HCT116 (cell line): Measurements from ENCODE around the gene PLD1. TPM values are rescaled to one million over a fixed set of nuclear protein-coding genes. Genes with fewer than 3 reads are reported as not detected.

Experiments
- ATAC-seq: fragments of 200-7000 bp; cut with Tn5 transposase; 2 replicates; pipeline ENCODE4 v1.9.1; 2020; ENCODE audit warnings: mild to moderate bottlenecking, moderate library complexity
- BruUV-seq: library from RNA; stranded (reverse); fragments of 400-500 nt; replicated peaks from 2 replicates; lab custom pipeline; 2021; lab: Mats Ljungman, UMichigan
- CTCF ChIA-PET: fragments of 300-600 bp; sonication (Branson Sonifier 250); formaldehyde crosslinking; loops from one replicate; lab custom pipeline; 2021; ENCODE audit warnings: antibody characterized with exemption; lab: Charles Lee
- POLR2A ChIA-PET: fragments of 300-600, 350-600 bp; sonication (Branson Sonifier 250); formaldehyde crosslinking; loops from one replicate; lab custom pipeline; 2021; ENCODE audit warnings: antibody characterized with exemption; lab: Charles Lee
- RAD21 ChIA-PET, 2 experiments: fragments of 300-600 bp; sonication (Branson Sonifier 250); formaldehyde crosslinking; loops; one replicate each; lab custom pipeline; 2023; ENCODE audit warnings: low total read pairs in 2 of 2; ENCODE audit not compliant: uncharacterized antibody in 2 of 2, unreplicated experiment in 2 of 2, low non-redundant PET in 1 of 2; lab: Charles Lee
- DNase-seq: peaks from one replicate; pipeline ENCODE4 v3.0.0-alpha.2; 2010; ENCODE audit warnings: low read depth, low spot score
- H2AFZ ChIP-seq: fragments of 200-600 bp; shearing (Covaris generic), sonication (generic); 2 replicates; pipeline ENCODE4 v1.6.1; 2017; ENCODE audit warnings: low read depth, mixed run types, mixed read lengths, antibody characterized with exemption, low read length; ENCODE audit not compliant: poor library complexity, severe bottlenecking
- H3K27ac ChIP-seq: 2 replicates; pipeline ENCODE4 v1.5.1; 2012; ENCODE audit warnings: low read depth, low read length
- H3K27me3 ChIP-seq: fragments of 200-600 bp; sonication (generic); 2 replicates; pipeline ENCODE4 v1.6.1; 2016; ENCODE audit warnings: mixed run types, low read length, mixed read lengths; ENCODE audit not compliant: insufficient read depth
- H3K36me3 ChIP-seq, 2 experiments: fragments of 200-500 bp in 1 of 2; fragments of 200-600 bp in 1 of 2; sonication (Bioruptor generic) in 1 of 2; sonication (generic) in 1 of 2; 2 replicates each; pipeline versions ENCODE4 v1.5.1 to v1.6.1; 2014 to 2016; ENCODE audit warnings: low read length in 2 of 2, inconsistent platforms in 1 of 2, mixed read lengths in 1 of 2, mixed run types in 1 of 2; ENCODE audit not compliant: insufficient read depth in 2 of 2, control insufficient read depth in 1 of 2
- H3K4me1 ChIP-seq, 2 experiments: fragments of 200-600 bp in 1 of 2; sonication (generic) in 1 of 2; 2 replicates each; pipeline versions ENCODE4 v1.5.1 to v1.6.1; 2012 to 2017; ENCODE audit warnings: low read length in 2 of 2, inconsistent platforms in 1 of 2, mild to moderate bottlenecking in 1 of 2, mixed read lengths in 1 of 2, mixed run types in 1 of 2, moderate library complexity in 1 of 2; ENCODE audit not compliant: insufficient read depth in 2 of 2, control insufficient read depth in 1 of 2
- H3K4me2 ChIP-seq: fragments of 200-600 bp; sonication (generic); 2 replicates; pipeline ENCODE4 v1.6.1; 2017; ENCODE audit warnings: mixed run types, low read length, mixed read lengths
- H3K4me3 ChIP-seq, 2 experiments: fragments of 200-600 bp in 1 of 2; sonication (generic) in 1 of 2; replicated peaks in 1 of 2; 2 replicates each; pipeline ENCODE4 v1.5.1; 2011 to 2016; ENCODE audit warnings: low read length in 2 of 2, control low read depth in 1 of 2, low read depth in 1 of 2, mild to moderate bottlenecking in 1 of 2, mixed read lengths in 1 of 2, mixed run types in 1 of 2
- H3K79me2 ChIP-seq: fragments of 200-600 bp; sonication (generic); 2 replicates; pipeline ENCODE4 v1.6.1; 2017; ENCODE audit warnings: mild to moderate bottlenecking, mixed run types, low read length, moderate library complexity, mixed read lengths; ENCODE audit not compliant: insufficient read depth
- H3K9ac ChIP-seq: fragments of 200-600 bp; sonication (generic); 2 replicates; pipeline ENCODE4 v1.6.1; 2016; ENCODE audit warnings: low read length, mixed read lengths
- H3K9me2 ChIP-seq: fragments of 200-600 bp; sonication (generic), shearing (Covaris generic); 2 replicates; pipeline ENCODE4 v1.6.1; 2017; ENCODE audit warnings: mixed run types, mild to moderate bottlenecking, moderate library complexity; ENCODE audit not compliant: insufficient read depth
- H3K9me3 ChIP-seq, 2 experiments: fragments of 200-500 bp in 1 of 2; fragments of 200-600 bp in 1 of 2; sonication (Bioruptor generic) in 1 of 2; sonication (generic) in 1 of 2; 2 replicates each; pipeline ENCODE4 v1.6.1; 2014 to 2017; ENCODE audit warnings: low read length in 2 of 2, mixed read lengths in 2 of 2, inconsistent platforms in 1 of 2, low read depth in 1 of 2, mild to moderate bottlenecking in 1 of 2, mixed run types in 1 of 2, moderate library complexity in 1 of 2; ENCODE audit not compliant: control insufficient read depth in 1 of 2, insufficient read depth in 1 of 2
- H4K20me1 ChIP-seq: fragments of 200-600 bp; sonication (generic), shearing (Covaris generic); 2 replicates; pipeline ENCODE4 v1.6.1; 2017; ENCODE audit warnings: mixed run types, mild to moderate bottlenecking, moderate library complexity; ENCODE audit not compliant: insufficient read depth
- CTCF ChIP-seq, 3 experiments: fragments of 200-600 bp in 1 of 3; sonication (generic) in 1 of 3; IDR thresholded peaks in 2 of 3; conservative IDR thresholded peaks in 1 of 3; 2 replicates each; pipeline ENCODE4 v1.5.1; 2012 to 2017; ENCODE audit warnings: low read depth in 2 of 3, low read length in 2 of 3, antibody characterized with exemption in 1 of 3, borderline replicate concordance in 1 of 3, control low read depth in 1 of 3, mild to moderate bottlenecking in 1 of 3, mixed read lengths in 1 of 3, mixed run types in 1 of 3, moderate library complexity in 1 of 3; ENCODE audit not compliant: insufficient read depth in 1 of 3
- JUND ChIP-seq: IDR thresholded peaks from 2 replicates; pipeline ENCODE4 v1.6.1; 2012
- RAD21 ChIP-seq: IDR thresholded peaks from 2 replicates; pipeline ENCODE4 v1.6.1; 2012; ENCODE audit warnings: low read depth, mild to moderate bottlenecking
- REST ChIP-seq: IDR thresholded peaks from 2 replicates; pipeline ENCODE4 v1.6.1; 2012; ENCODE audit warnings: low read depth
- YY1 ChIP-seq: IDR thresholded peaks from 2 replicates; pipeline ENCODE4 v1.6.1; 2011; ENCODE audit warnings: low read length, low read depth, moderate library complexity, mild to moderate bottlenecking; ENCODE audit not compliant: insufficient replicate concordance; ENCODE audit errors: extremely low read depth
- ZNF274 ChIP-seq: fragments of 200-500 bp; sonication (Bioruptor generic); IDR thresholded peaks from 2 replicates; pipeline ENCODE4 v1.6.1; 2014; ENCODE audit warnings: mild to moderate bottlenecking, low read depth, low read length, inconsistent platforms
- intact Hi-C: fragments of 100-400 bp; cut with micrococcal nuclease; formaldehyde crosslinking; loops from 2 replicates; pipeline ENCODE4 v1.10.0; 2022
- total RNA-seq: library from RNA; stranded (reverse); gene quantifications from one replicate; pipeline ENCODE4 v1.2.1, GENCODE V29; 2021; ENCODE audit not compliant: unreplicated experiment

Gene PLD1
- total RNA-seq, 1 experiment from 2014 or later = 8.4 TPM

DNA sequence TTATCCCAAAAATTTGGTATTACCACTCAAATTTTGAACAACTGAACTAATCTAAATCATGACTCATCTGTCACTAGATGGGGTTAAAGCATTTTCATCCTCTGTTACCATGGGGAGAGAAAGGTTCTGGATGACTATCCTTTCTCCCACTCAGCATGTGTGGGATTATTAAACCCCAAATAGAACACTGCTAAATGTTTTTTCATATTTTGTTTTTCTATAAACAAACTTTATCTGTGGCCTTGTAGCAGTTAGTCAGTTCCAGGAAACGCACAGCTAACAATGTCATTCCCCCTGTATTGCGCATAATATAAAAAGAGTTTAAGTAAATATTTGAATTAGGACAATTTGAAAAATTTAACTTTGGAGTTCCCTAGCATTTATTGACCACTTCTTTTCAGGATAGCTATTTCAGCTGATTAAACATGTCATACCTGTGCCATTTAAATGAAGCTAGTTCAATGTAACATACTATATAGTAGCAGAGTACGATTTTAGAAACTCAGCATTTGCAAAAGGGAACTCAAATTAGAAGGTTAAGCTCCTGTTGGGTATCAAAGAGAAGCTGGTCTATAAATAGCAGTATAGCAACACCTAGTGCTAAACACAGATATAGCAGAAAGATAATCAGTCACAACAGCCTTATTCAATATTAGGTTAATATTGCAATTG, 23.6 kb upstream of the PLD1 start:
- Histone ChIP-seq H3K9ac (no peak overlapping the region), H3K36me3 (no peaks in the 10 kb centered on the region), H3K27ac (no peak overlapping the region), H2AFZ (peak overlapping the region; percentile 66), H3K9me2 (no peaks in the 10 kb centered on the region), H3K79me2 (no peaks in the 10 kb centered on the region), H4K20me1 (no peaks in the 10 kb centered on the region), H3K4me1 (peaks cover 3 to 8% of the 10 kb centered on the region in 2 experiments; a peak in 2 of 4 replicates), H3K9me3 (no peaks in the 10 kb centered on the region), H3K4me2 (no peak overlapping the region), H3K27me3 (no peaks in the 10 kb centered on the region), H3K4me3 (no peak overlapping the region)
- TF ChIP-seq RAD21 (peak; percentile 84), CTCF (IDR thresholded peaks at IDR 0.05 in 2 of 3, conservative IDR thresholded peaks at IDR 0.05 in 1 of 3; ENCODE audit: borderline replicate concordance in 1 of 3, insufficient read depth in 1 of 3, low read depth in 2 of 3, low read length in 2 of 3) (peak; percentile 48 to 69 (median 68); a peak in 5 of 6 replicates), JUND (no peak), REST (no peak), ZNF274 (no peak), YY1 (no peak)
- DNase-seq (no peak), ATAC-seq (peak; percentile 54)
- no TSS peak for BruUV-seq
- ChIA-PET CTCF (interaction anchor here (0.6 to 2.6 kb wide), 23 partner anchors 9 to 878 kb away, joined by 3 to 19 read pairs (median 3); partner anchors contain the start of genes PLD1 and TMEM212), RAD21 (interaction anchor here (0.6 to 1.3 kb wide), 5 partner anchors 61 to 872 kb away, joined by 3 to 5 read pairs (median 3); no protein-coding TSS in a partner anchor), POLR2A (no interaction called here)
- intact Hi-C loops = loop anchor here (5.0 to 10.0 kb wide), 2 partner anchors 269 to 647 kb away; no protein-coding TSS in a partner anchor
